HG02852 (cell line): ENCODE data around the gene GRK3.
"Not testable (repeated sequence)": the region's sequence is repeated elsewhere in the genome, so short reads cannot be mapped to it uniquely, and the experiment has no call there.

Experiments used
- ATAC-seq: cut with Tn5 transposase; IDR thresholded peaks from one replicate; pipeline ENCODE4 v1.9.1; 2021; ENCODE audit warnings: mild to moderate bottlenecking, moderate library complexity; ENCODE audit not compliant: unreplicated experiment

Gene GRK3

DNA sequence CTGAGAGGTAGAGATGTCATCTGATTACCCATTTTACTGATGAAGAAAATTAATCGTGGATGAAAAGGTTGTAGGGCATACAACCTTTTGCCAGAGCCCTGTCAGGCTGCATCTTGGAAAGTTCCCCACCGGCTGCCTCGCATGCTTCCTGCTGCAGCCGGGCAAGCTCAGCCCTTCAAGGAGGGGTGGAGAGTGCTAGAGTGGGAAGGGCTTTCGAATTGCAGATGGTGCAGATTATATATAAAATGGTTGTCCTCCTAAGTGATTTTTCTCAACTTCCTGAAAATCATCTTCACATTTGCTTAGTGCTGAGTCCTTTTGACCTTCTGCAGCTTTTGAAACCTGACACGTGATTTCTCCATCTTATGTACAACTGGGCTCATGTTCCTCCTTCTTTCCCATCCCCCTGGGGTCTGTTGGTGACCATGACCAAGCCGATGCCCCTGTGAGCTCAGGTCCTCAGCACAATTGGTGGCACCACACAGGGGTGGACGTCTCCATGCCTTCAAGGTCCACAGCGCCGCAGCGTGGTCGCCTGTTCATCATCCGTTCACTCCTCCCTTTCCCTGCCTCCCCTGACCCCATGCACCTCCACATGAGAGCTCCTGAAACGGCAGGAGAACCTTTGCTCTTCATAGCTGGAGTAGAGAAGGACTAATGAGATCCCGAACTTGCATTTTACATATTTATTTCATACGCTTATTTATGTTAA is 129.9 kb downstream of the GRK3 start:
- no peak for ATAC-seq

DNA sequence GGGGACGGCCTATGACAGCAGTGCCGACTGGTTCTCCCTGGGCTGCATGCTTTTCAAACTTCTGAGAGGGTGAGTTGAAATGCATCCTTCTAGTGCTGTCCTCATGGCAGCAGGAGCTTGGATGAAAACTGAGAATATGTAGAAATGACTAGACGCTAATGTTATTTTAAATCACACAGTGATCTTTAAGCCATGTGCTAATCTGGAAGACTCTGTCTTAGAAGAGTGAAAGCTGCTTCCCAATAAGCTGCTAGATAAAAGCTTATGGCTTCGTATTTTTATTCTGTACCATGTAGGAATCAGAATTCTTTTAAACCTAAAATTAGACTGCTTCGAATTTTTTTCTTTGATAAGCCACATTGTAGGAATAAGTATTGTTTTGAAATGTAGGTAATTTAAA is 130.7 kb downstream of the GRK3 start:
- no peak for ATAC-seq

DNA sequence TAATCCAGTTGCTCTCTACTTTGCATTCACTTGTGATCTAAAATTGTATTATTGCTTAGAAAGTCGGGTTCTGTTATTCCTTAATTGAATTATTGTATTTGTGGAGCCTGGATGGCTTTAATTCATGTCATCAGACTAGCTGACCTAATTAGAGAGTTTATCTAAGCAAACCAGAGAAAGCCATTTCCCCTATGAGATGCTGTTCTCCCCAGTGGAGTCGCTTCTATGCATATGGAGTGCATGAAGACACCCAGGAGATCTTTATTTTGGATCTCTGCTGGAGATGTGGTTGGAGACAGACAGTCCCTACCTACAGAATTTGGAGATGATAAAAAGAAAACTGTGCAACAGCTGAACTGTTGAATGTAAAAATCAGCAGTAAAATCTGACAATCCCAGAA is 132.3 kb downstream of the GRK3 start:
- no peak for ATAC-seq

DNA sequence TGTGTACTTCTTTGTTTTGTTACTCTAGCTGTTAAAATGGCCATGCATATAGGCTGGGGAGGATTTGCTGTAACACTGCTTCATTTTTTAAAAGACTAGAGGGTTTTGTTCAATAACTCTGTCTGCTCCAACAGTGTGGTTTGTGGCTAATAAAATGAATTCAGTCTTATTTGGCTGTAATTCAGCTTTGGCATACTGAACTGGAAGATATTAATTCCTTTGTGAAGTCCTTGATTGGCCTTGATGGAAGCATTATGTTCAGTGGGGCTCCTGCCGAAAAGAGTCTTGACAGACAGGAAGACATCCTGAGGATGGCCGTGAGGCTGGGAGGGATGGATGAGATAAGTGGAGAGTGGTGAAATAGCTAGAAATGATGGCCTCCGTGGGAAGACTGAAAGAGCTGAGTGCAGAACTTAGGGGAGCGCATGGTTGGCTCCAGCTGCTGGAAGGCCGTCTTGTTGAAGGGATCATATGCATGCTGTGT is 132.7 kb downstream of the GRK3 start:
- no peak for ATAC-seq

DNA sequence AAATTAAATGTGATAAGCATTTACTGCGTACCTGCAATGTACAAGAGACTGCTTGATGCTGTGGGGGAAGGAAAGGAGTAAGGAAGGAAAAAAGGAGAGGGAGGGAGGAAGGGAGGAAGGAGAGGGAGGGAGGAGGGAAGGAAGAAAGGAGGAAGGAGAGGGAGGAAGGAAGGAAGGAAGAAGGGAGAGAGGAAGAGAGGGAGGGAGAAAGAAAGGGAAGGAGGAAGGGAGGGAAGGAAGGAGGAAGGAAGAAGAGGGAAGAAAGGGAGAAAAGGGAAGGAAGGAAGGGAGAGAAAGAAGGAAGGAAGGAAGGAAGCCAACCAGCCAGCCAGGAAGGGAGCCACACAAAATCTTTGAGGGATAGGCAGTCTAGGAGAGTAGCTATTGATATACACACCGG is 133.5 kb downstream of the GRK3 start:
- ATAC-seq = no peak

DNA sequence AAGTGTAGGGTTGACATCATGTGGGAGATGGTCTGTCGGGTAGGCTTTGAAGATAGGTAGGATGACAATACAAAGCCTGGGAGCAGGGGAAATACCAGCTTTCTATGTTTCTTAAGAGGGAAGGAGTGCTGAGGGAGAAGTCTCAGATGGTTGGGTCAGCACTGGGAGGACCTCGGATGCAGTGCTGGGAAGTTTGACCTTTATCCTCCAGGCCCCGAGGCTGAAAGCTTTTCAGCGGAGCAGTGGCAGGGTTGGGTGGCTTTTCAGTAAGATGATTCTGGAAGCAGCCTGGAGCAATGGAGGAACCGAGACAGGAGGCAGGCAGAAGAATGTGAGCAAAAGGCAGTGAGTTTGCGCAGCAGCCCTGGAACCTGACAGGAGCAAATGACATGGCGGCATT is 134.0 kb downstream of the GRK3 start:
- ATAC-seq = no peak

DNA sequence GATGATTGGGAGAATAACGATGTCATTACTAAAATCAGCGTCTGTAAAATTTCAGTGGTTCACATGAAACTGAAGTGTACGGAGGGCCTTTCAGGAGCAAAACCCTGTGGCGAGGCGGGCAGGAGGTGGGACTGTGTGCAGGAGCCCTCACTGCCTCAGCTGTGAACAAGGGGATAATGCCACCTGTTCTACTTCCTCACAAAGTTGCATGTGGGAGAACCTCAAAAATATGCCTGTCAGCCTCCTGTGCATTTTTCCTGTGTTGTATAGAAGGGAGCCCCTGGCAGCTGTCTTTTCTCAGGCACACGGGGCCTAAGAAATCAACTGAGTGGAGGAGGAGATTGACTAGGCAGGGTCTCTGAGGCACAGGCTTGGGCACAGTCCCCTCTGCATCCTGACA is 134.5 kb downstream of the GRK3 start:
- ATAC-seq = no peak

DNA sequence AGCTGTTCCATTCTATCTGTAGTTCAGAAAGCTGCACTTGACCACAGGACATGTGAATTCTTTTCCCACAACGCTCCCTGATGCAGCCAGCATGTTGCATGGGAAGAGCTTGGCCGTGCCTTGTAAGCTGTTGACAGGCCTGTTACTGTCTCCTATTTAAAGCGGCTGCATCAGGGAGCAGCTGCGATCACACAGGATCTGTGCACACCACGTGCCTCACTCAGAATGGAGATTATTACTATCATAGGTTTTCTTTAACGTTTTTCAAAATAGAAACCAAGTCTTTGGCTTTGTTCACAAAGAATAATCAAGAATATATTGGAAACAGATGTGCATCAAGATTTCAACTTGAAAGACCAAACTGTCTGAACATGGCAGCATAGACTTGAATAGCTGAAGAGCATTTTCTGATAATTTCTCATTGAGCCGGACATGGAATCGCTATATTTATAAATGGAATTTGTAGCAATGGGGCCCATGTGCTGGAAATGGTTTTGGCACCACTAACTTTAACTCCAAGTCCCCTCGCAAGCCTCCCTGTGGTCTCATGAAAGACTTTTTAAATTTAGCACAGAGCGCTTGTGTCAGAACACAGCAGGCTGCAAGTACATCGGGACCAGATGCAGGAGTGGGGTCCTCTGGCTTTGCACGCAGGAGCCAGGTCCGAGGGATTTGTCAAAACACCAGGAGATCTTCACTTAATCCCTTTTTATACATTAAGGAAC is 136.7 kb downstream of the GRK3 start:
- no peak for ATAC-seq

DNA sequence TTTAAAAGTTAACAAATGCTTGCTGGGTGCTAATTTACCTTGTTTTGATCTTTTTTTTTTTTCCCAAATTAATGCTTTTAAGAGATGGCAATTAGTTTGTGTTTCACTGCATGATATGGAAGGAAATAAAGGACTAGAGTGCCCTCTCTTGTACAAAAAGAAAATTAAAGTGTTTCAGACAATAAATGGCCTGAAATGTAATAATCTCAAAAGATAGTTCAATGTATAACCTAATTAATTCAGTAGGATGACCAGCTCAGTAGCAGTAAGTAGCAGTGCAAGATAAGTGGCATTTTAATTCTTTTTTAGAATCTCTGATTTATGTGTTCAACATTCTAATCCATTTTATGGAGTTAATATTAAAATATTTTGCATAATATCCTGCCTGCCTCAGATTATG is 137.6 kb downstream of the GRK3 start:
- ATAC-seq = no peak

DNA sequence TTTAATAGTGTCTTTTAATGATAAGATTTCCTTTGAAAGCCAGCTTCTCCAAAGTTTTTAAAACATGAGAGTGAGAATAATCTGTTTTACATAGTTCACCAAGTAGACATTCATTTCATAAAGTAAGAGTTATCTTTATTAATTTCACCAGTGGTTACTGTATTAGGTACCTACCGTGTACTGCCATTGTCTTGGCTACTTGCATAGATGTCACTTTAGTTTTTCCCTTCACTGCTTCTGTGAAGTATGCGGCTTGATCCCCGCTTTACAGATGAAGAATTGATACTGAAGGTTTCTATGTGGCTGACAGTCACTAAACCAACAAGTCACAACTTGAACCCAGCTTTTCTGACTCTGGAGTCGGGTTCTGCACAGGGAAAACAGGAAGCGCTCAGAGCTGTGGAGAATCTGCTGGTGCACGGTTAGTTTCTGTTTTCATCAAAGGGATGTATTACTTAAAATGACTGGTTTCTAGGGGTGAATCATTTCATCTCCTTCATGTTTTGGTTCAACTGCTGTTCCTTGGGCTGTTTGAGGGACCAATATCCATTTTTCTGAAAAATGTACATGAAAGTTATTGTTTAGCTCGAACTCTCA is 138.2 kb downstream of the GRK3 start:
- ATAC-seq = no peak

DNA sequence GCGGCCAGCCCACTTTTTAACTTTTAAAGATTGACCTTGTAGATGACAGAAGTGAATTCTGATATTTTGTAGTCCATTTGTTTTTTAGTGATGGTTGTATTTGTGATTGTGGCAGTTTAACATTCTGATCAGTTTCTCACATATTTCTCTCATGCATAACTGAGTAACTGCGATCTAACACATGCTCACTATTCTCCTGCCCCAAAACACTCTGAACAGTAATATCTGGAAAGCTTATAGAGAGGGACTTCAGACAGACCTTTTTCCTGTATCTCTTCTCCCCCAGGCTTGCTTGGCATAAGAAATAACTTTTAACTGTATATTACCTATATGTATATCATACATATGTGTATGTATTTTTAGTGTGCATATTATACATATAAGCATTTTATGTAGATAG is 140.2 kb downstream of the GRK3 start:
- ATAC-seq = no peak

DNA sequence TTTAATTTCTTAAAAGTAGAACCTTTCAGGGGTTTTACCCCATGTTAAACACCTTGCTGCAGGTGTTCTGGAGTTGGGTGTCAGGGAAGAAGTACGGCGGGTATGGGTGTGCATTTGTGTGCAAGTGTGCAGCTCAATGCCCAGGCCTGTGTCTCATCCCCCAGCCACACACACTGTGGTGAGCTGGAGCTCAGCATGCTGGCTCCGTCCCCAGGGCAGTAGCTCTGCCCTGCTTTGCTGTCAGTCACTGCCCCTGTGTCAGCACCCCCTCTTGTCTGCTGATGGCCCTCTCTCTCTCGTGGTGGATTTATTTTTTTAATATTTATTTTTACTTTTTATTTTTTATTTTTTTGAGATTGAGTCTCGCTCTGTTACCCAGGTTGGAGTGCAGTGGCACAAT is 141.7 kb downstream of the GRK3 start:
- ATAC-seq = no peak

DNA sequence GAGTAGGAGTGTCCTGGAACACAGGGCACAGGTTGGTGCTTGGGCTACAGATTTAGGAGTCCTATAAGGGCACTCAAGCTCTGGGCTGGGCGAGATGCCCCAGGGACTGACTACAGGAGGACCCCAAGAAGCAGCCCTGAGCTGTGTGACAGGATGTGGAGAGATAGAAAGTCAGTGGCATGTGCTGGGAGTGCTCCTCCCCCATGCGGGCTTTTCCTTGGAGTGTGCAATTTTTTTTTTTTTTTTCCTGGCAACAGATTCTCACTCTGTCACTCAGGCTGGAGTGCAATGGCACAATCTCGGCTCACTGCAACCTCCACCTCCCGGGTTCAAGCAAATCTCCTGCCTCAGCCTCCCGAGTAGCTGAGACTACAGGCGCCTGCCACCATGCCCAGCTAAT is 144.0 kb downstream of the GRK3 start:
- ATAC-seq = not testable (repeated sequence)

DNA sequence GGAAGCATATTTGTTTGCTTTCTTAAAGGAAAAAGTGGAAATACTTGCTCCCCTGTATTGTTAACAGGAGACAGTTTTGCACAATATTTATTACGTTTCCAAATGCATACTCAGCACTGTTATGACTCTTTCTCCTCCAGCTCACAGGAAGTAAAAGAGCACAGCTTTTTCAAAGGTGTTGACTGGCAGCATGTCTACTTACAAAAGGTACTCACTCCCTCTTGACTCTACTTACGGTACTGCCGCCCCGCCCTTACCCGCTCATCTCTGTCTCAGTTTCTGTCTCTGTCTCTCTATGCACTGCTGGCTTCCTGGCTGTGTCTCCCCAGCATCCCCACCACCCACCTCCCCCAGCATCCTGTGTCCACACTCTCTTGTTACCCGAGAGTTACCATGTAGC is 145.3 kb downstream of the GRK3 start:
- no peak for ATAC-seq

DNA sequence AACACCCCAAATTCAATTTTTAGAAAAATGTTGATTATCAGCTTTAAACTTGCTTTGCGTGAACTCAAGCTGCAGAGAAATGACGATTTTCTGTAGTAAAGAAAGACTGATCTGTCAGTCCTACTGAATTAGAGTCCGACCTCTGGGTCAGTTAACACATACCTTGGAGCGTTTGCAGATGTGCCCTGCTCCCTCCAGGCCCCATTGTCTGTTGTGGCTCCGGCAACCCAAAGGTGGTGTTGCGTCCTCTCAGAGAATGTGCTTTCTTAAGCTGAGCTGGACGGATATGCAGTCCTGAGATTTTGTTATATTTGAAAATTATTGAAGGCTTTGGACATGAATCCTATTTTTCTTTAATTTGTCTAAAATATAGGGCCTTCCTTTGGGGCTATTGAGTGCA is 146.0 kb downstream of the GRK3 start:
- no peak for ATAC-seq

DNA sequence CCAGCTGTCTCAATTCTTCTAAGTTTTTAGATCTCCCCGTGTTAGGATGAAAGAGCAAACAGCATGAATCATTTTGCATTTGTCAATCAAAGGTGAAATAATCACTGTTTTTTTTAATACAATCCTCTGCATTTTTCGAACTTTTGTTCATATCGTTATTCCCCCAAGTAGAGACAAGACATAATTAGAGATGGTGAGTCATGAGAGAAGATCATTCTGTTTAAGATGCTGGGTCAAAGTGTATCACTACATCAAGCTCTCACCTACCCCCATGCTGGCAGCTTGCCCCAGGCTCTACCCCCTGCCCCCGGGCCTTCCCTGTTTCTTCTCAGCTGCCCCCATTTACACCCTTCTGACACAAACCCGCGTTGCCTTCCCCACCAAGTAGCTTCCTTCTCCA is 147.0 kb downstream of the GRK3 start:
- ATAC-seq = no peak

DNA sequence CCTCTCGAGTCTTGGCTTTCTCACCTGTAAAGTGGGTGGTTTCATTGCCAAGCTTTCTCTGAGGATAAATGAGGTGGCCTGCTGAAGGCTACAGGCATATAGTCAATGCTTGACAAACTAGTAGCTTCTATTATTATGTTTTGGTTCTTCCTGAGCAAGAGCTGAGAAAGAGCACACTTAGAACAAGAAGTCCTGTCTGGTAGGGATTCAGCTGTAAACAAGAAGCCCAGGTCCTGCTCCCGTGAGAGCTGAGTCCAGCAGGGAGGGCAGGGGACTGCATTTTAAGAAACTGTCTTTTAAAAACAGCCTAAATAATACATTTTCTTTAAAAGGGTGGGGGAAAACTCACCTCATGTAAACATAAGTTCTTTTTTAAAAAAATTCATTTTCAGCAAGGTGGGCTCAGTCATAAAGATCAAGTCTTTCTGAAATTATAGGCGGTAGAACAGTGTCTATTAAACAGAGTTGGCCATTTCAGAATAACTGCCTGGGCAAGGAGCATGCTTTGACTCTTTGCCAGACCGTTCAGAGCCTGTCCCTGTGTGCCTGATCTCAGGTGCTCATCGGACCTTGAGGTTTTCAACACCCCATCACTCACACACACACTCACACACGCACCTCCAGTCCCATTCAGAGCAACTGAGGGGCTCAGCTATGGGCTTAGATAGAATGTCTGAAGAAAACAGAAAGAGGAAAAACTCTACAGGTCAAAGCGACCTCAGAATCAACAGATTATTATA is 148.4 kb downstream of the GRK3 start:
- no peak for ATAC-seq

DNA sequence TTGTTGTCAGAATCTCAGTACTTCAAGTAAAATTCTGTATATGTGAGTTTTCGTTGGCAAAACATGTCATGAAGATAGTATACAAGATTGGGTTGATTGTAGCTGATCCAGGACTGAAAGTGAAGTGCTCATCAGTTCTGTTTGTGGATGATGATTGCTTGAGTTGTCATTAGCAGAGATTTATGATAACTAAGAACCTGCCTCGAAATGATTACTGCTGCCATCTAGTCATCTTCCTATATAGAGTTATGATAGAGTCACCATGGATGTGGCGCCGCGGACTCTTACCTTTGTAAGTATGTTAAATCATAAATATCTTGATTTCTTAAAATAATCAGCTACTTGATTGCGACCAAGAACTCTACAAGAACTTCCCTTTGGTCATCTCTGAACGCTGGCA is 149.6 kb downstream of the GRK3 start:
- ATAC-seq = no peak

DNA sequence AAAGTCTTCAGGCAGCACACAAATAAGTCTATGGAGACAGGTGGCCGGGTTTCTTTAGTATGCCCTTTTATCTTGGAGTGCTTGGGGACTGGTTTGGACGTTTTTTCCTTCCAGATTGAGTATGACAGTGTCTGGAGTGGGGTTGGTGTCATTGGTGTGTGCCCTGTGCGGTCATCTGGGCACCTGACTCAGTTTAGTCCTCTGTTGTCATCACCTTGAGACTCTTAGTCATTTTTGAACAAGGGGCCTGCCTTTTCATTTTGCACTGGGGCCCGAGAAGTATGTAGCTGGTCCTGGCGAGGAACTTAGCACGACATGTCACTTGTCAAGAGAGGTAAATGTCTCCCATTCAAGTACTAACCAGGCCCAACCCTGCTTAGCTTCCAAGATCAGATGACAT is 150.3 kb downstream of the GRK3 start:
- ATAC-seq = no peak

DNA sequence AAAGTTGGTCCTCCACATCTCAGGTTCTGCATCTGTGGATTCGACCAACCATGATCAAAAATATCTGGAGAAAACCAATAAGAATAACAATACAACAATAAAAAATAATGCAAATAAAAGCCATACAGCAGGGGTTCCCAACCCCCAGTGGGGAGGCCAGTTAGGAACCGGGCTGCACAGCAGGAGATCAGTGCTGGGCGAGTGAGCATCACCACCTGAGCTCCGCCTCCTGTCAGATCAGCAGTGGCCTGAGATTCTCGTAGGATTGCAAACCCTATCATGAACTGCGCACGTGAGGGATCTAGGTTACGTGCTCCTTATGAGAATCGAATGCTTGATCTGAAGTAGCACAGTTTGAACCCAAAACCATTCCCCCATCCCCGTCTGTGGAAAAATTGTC is 152.2 kb downstream of the GRK3 start:
- no peak for ATAC-seq

DNA sequence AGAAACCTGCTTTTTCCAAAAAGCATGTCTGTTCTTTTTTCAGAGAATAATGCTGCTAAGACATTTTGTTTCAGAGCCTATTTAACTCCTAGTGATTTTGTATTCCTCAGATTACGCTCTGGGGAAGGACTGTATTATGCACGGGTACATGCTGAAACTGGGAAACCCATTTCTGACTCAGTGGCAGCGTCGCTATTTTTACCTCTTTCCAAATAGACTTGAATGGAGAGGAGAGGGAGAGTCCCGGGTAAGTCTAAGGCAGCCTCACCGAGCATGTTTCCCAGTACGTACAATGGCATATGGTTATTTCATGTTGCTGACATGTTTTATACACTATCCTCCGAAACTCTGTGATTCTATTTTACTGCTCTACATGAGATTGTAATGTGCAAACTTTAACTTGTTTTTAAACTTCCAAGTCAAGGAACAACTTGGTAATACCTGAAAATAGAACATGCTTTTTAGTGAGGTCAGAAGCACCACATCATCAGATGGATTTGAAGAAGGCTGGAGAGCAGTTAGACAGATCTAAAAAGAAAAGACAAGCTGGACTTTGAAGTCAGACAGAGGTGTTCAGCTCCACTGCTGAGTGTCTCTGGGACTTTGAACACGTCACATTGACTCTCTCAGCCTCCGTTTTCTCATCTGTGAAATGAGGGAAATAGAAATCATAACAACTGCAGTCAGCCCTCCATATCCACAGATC is 153.8 kb downstream of the GRK3 start:
- no peak for ATAC-seq
